GM12891 (cell line): ENCODE measurements around the gene GNA14.

Source experiments
- POLR2A ChIP-seq: IDR thresholded peaks from 2 replicates; pipeline ENCODE4 v1.6.1; 2011; ENCODE audit warnings: low read depth, low read length, control low read depth
- POLR2AphosphoS5 ChIP-seq: IDR thresholded peaks from 2 replicates; pipeline ENCODE4 v1.6.1; 2011; ENCODE audit warnings: low read depth, low read length, control low read depth
- TAF1 ChIP-seq: IDR thresholded peaks from 2 replicates; pipeline ENCODE4 v1.6.1; 2011; ENCODE audit warnings: low read depth, low read length, control low read depth

DNA sequence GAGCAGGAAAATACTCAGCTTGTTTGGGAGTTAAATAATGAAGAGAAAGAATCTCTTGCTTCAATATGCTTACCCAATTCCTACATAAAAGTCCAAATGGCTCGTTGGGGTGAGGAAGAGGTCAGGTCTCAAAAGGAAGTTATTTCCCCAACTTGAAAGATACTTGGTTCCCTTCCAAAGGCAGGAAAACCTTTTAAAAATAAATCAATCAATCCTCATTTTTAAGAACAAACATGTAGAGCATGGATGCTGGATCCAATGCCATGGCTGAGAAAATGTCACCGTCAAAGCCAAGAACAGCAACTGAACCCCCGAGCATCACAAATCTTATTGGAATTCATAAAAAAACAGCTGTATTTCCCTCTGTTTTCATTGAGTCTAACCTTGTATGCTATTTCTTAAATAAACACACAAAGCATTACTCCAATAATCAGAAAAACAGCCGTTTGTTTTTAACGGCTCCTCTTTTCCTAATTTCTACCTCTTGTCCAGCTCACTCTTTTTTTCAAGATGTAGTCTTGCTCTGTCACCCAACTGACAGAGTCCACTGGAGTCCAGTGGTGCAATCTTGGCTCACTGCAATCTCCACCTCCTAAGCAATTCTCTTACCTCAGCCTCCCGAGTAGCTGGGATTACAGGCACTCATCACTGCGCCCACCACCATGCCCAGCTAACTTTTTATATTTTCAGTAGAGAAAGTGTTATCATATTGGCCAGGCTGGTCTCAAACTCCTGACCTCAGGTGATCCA is 140.7 kb downstream of the GNA14 start:
- TF ChIP-seq POLR2A (no peak), POLR2AphosphoS5 (no peak), TAF1 (no peak)
